Stimulated activated CD8-positive, alpha-beta memory T cell treated with anti-CD3 and anti-CD28 coated beads, Interleukin-4, amount 100 ng/mL, for 1 hour (primary cell): ENCODE measurements around the gene FBXO10.
"Not testable (repeated sequence)": the region's sequence is repeated elsewhere in the genome, so short reads cannot be mapped to it uniquely, and the experiment has no call there.

Experiments
- DNase-seq, 2 donors: peaks; one replicate each; pipeline ENCODE4 v3.0.0-alpha.2; 2020; ENCODE audit warnings: low read depth in 2 of 2, low spot score in 1 of 2

The FBXO10 gene

DNA sequence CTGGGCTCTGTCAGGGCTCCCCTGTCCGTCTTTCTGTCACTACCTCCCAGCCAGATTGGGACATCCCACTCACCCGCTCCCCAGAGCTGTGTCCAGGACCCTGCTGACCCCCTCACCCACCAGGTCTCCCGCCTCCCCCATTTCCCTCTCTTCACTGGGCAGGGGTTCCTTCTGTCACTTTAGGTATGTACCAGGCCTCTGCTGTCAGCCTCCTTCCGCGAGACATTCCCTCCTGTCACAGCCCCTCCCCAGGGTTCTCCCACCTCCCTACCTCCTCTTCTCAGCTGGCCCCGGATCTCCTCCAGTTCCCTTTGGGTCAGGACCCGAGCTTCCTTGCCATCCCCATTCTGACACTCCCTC is 89.9 kb downstream of the FBXO10 start:
- DNase-seq, result no peak

DNA sequence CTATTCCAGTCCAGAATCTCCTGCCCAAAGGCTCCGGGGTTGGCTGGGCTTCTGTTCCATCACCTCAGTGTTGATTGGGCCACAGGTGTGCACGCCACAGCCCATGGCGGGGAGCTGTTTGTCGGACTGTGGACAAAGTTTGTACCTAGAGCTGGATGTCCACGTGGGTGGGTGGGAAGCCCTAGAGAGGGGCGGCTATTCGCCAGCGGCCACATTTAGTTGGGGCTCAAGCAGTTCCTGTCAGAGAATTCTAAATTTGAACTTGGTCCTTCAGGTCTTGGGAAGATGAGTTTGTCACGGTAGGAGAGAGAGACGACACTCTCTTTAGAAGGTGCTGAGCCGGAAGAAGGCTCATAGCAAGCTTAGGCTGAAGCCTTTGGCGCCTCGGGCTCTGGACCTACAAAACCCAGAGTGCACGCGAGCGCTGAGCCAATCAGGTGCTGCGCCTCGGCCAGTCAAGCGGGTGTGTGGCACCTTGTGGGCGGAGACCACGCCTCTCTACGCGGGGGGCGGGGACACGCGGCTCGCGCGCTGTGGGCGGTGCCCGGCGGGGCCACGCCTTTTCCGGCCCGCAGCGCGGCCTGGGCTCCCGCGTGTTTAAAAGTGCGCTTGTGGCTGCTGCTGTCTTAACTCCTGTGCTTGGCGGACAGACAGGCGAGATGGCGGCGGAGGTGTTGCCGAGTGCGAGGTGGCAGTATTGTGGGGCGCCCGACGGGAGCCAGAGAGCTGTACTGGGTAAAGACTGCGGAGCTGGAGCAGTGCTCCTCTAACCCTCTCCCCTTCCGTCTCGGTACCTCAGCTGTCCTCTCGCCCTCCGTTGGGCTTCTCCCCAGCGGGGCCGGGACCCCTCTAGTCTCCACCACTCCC is 90.6 kb downstream of the FBXO10 start, which contains the start of gene POLR1E:
TSS of gene POLR1E (plus strand) at position 560 of the 867 bp plus-strand sequence. CDS start at position 660, 100 bp downstream.
- DNase-seq, result peak; percentile 91 to 93

DNA sequence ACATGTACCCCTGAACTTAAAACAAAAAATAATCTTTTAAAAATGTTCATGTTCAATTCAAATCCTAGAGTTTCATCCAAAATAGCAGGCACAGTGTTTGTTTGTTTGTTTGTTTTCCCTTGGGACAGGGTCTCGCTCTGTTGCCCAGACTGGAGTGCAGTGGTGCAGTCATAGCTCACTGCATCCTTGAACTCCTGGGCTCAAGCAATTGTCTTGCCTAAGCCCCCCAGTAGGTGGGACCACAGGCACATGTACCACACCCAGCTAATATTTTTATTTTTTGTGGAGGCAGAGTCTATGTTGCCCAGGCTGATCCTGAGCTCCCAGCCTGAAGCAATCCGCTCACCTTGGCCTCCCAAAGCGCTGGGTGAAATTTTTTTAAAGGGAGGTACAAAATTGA is 95.4 kb downstream of the FBXO10 start:
- DNase-seq, result no peak

DNA sequence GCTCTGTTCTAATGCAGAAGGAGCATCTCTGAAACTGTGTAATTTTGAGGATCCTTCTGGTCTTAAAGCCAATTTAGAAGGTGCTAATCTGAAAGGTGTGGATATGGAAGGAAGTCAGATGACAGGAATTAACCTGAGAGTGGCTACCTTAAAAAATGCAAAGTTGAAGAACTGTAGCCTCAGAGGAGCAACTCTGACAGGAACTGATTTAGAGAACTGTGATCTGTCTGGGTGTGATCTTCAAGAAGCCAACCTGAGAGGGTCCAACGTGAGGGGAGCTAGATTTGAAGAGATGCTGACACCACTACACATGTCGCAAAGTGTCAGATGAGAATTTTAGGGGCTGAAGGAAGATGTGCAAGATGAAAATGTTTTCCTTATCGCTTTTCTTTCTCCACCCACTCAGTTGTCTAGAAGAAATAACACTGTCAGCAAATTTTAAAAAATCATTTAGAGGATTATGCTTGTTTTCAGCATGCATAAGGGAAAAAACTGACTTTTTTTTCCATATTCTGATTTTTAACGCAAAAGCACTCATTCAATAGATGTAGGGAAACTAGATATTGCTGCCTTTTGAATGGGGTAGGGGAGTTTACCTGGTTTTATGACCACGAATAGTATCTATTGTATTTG is 98.1 kb downstream of the FBXO10 start:
- DNase-seq, result not testable (repeated sequence)

DNA sequence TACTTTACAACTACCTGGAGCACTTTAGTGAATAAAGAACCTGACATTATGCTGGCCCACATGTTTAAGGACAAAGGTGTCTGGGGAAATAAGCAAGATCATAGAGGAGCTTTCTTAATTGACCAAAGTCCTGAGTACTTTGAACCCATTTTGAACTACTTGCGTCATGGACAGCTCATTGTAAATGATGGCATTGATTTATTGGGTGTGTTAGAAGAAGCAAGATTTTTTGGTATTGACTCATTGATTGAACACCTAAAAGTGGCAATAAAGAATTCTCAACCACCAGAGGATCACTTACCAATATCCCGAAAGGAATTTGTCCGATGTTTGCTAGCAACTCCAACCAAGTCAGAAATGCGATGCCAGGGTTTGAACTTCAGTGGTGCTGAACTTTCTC is 98.7 kb downstream of the FBXO10 start:
- not testable (repeated sequence) for DNase-seq

DNA sequence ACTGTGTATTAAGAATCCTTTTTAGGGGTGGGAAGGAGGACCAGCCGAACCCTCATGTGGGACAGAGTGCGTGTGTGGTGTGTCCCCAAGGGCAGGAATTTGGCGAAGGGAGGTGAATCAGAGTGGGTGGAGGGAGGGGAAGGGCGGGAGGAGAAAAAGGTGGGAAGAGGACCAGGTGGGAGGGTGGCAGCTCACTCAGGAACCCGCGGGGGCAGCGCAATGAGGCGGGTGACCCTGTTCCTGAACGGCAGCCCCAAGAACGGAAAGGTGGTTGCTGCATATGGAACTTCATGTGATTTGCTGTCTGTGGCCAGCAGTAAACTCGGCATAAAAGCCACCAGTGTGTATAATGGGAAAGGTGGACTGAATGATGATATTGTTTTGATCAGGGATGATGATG is 99.2 kb downstream of the FBXO10 start:
- DNase-seq, result no peak

DNA sequence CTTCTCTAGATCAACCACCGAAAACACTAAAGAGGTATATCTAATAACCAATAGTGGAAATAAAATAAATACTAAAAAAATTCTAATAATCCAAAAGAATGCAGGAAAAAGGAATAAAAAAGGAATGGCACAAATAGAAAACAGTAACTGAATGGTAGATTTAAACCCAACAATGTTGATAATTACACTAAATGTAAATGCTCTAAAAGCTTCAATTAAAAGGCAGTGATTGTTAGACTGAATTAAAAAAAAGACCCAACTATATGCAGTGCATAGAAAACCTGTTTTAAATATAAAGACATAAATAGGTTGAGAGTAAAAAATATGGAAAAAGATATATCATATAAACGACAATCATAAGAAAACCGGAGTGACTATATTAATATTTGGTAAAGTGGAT is 101.7 kb downstream of the FBXO10 start:
- DNase-seq, result no peak

DNA sequence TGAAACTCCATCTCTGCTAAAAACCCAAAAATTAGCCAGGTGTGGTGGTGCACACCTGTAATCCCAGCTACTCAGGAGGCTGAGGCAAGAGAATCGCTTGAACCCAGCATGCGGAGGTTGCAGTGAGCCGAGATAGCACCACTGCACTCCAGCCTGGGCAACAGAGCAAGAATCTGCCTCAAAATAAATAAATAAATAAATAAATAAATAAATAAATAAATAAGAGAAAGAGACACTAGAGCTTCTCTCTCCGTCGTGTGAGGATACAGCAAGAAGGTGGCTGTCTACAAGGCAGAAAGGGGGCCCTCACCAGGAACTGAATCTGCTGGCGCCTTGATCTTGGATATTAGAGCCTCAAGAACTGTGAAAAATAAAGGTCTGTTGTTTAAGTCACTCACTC is 102.2 kb downstream of the FBXO10 start:
- DNase-seq, result not testable (repeated sequence)

DNA sequence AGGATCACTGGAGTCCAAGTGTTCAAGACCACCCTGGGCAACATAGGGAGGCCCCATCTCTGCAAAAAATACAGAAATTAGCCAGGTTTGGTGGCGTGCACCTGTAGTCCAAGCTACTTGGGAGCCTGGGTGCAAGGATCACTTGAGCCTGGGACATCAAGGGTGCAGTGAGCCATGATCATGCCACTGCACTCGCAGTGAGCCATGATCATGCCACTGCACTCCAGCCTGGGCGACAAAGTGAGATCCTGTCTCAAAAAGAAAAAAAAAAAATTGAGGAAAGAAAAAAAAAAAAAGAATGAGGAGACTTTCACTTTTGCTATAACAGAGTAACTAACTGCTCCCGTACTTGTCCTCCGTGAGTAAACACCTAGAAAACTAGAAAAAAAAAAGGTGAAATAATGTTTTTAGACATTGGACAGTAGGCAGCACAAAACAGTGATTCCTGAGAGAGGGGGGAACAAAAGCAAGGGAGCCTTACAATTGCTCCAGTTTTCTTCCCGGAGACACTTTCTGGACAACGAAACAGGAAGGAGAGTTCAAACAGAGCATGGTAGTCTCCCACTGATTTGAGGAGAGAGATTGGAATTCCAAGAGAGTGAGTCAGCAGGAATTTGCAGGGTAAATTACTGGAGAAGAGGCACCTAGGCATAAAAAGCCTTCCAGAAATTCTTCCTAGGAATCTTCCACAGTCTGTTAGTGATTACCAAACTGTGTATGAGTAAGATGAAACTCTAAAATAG is 104.1 kb downstream of the FBXO10 start:
- no peak for DNase-seq

DNA sequence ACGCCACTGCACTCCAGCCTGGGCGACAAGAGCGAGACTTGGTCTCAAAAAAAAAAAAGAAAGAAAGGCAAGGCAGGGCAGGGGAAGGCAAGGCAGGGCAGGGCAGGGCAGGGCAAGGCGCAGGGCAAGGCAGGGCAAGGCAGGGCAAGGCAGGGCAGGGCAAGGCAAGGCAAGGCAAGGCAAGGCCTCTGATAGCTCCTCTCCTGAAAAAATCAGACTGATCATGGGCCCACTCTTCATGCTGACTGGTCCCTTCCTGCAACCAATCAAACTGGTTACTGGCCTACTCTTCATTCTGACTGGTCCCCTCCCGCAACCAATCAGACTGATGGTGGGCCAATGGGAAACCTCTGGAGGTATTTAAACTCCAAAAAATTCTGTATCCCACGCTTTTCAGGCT is 107.6 kb downstream of the FBXO10 start:
- DNase-seq, result no peak

DNA sequence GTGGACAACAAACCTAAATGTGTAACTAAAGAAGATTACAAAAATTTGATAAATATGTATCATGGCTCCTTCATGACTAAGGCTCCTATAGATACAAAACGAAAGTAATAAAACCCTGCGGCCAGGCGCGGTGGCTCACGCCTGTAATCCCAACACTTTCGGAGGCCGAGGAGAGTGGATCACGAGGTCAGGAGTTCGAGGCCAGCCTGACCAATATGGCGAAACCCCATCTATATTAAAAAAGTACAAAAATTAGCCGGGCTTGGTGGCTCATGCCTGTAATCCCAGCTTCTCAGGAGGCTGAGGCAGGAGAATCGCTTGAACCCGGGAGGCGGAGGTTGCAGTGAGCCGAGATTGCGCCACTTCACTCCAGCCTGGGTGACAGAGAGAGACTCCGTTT is 108.7 kb downstream of the FBXO10 start:
- not testable (repeated sequence) for DNase-seq

DNA sequence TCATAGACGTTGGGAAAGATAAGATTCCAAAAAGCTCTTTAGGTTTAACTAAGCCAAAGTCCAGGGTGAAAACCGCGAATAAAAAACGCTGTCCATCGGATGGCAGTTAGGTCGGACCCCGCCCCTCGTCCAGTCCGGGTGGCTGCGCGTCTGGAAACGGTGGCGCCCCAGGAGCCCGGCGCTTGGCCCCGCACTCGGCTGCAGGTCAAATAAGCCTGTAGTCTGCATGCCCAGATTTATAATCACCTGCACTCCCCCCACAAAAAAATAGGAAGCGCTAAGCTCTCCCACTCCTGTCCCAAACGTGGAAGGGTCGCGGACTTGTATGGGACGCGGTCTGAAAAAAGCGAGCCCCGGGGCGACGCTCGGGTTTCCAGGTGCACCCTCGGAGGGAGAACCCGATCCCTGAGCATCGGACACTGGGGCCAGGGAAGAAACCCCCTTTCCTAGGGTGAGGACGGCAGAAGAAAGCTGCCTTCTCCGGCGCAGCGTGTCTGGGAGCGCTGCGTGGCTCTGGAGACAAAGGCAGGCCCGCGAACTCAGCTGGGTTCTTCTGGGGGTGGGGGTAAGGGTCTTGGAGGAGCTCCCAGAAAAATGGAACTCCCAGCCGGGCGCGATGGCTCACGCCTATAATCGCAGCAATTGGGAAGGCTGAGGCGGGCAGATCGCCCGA is 110.0 kb downstream of the FBXO10 start:
- no peak for DNase-seq

DNA sequence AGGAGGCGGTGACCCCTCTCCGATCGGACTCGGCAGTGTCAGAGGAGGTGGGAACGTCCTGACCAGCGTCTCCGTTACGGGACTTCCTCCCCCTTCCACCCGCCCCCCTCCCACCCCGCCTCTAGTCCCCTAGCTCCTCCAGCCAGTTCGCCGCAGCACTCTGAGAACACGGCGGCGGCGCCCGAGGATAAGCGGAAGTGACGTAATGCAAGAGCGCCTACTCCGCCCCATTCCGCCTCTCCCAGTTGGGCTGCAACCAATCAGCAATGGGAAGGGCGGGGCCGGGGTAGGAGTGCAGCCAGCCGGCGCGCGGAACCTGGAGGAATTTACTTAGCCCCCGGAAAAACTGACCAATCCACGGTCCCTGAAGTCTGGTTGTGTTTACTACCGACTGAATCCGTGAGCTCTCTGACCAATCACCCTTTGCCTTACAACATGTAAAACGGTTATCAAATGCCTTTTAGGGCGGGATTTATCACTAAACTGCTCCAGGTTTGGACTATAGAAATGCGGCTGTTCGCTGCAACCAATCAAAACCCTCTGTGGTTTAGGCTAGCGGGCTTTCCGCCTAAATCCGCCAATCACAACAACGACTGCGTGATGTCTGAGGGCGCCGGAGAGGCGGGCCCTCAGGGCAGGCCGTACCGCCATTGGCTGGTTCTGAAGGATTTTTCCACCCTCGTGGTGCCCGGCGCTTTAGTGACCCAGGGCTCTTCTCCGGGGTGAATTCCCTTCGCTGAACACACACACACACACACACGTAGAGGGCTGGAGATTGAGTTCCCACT is 110.7 kb downstream of the FBXO10 start, which contains the start of gene ZBTB5:
TSS of gene ZBTB5 (minus strand) at position 202 of the 788 bp plus-strand sequence. CDS start 22,899 bp downstream, outside the sequence.
- peak; percentile 97 to 98 for DNase-seq

DNA sequence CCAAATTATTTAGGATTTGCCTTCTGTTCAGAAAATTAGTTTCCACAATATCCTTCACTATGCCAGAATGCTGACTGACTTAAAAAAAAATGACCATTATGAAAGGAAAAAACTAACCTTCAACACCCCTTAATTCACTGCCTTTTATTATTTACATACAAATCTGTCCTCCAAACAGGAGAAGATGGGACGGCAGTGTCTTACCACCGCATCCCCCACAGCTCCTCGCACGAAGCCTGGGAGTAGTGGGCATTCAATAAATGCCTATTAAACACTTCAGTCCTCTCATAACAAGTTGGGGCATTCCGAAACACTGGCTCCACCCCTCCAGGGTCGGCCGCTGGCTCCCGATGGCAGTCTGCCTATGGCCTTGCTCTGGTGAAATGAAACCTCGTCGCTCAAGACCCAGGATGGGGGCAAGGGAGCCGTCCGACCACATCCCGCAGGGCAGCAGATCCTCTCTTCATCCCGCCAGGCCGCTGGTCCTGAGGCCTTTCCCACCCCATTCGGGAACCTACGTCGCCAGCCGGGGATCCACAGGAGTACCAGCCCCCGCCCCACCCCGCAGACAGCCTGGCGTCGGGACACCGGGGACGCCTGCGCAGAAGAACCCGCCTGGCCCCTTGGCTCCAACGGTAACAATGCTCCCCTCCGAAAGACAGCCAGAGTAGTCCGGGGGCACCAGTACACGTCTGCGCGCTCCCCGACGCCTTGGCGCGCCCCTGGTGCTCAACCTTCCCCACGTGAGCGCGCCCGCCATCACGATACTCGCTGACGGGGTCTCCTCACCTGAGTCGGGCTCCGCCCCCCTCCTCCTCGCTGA is 111.5 kb downstream of the FBXO10 start:
- DNase-seq, result peak; percentile 38 to 69

DNA sequence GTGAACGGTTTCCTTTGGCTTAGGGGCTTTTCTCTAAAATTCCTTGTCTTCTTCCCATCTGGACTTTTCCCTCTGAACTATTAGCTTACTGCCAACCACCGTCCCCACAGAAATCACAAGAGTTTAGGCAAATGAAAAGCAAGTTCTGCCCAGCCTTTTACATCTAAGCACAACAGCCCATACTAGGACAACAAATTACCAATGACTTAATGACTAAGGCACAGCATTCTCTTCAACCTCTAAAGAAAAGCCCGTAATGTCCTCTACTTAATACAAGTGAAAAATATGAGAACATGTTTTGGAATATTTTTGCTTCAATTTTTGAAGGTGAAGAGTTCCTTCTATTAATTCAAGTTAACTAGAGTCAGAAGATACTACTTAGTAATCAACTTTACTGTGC is 112.2 kb downstream of the FBXO10 start:
- DNase-seq, result no peak
